HG02981 (cell line): Measurements from ENCODE around the gene ADCY5.

ENCODE experiments used
- ATAC-seq: cut with Tn5 transposase; IDR thresholded peaks from one replicate; pipeline ENCODE4 v1.9.1; 2021; ENCODE audit warnings: mild to moderate bottlenecking, moderate library complexity; ENCODE audit not compliant: unreplicated experiment

The ADCY5 gene

DNA sequence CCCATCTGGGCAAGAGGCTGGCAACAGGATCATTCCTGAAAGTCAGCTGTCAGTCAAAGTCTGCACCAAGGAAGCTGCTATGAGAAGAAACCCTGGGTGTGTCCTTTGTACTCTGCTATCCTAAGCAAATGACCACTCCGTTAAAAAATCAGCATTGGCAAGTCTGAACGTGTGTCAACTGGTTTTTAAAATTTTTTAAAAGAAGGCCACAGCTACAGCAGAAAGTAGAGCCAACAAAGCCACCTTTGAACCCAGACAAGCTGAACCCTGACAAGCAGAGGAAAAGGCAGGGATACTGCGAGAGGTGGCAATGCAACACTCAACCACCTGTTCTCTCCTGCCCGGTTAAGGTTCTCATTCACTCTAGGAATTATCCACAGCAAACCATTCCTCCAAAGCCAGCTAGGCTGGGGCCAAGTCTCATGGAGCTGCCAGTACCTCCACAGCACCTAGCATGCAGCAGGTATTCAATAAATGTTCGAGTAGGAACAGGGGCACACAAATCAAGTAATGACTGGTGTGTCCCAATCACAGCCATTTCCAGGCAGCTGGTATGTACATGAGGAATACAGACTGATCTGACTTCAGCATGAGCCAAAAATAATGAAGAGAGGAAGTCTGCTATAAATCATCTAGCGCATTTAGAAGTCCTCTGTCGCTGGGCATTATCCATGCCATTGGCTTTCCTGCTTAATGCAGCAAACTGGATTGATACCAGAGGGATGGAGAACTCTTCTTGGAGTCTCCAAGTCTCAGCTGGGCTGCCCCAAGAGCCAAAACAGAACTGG is 76.0 kb downstream of the ADCY5 start:
- ATAC-seq = no peak

DNA sequence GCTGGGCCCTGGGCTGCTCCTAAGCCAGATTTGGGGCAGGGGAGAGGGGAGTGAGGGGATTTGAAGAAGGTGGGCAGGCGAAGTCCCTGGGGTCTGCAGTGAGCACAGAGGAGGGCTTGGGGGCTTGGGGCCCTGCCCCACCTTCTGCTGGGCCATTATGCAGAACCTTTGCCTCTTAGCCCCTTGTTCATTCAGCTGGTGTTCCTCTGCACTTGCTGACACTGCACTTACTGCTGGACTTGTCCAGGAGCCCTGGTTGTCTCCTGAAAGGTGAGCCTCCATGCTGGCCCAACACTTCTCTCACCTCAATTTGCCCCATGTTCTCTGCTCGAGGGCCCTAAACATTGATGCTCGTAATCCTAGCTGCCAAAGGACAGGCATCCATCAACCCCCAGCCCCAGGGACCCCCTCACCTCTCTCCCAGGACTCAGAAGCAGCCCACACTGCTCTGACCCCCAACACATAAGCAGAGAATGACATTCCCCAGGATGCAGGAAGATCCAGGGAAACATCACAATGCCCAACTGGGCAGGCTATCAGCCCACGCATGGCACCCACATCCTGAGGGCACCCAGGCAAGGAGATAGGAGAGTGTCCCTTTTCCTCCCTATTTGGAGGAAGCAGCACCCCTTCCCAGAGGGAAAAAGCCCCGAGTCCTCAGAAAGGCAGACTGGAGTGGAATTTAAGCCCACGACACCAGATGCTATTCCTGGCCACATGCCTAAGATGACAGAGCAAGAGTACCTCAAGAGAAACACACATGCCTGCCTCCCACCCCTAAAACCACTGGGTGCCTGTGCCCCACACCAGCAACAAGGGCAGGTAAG is 76.8 kb downstream of the ADCY5 start:
- ATAC-seq = no peak

DNA sequence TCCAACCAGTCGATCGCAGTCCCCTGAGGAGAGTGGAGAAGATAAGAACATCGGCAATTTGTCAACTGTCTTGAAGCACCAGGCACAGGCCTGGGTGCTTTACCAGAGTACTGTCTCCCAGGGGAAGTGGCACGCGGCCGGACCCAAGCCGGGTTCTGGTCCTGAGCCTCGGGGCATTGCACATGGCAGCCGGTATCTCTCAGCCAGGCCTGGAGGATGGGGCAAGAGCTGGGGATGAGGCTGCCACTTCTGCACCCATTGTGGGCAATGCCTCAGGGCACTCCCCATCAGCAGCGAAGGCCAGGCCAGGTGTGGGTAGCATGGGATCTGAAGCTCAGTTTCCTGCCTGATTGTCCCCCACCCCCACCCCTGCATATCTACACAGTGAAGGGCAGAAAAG is 77.5 kb downstream of the ADCY5 start:
- ATAC-seq = no peak

DNA sequence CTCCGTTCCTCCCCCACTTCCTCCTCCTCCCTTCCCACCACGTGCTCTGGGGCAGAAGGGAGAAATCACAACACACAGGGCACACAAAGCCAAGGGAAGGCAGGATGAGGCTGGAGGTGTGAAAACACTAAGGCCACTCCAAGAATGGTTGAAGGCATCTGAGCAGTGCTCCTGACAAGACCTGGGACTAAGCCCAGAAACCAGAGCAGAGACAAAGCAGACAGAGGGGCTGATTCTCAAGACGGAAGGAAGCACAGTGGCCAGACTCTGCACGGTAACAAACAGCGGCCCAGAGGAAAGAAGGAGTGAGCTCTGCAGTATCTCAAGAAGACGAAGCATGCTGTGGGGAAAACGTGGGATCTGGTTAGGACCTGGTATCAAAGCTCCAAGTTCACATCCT is 78.1 kb downstream of the ADCY5 start:
- ATAC-seq = no peak

DNA sequence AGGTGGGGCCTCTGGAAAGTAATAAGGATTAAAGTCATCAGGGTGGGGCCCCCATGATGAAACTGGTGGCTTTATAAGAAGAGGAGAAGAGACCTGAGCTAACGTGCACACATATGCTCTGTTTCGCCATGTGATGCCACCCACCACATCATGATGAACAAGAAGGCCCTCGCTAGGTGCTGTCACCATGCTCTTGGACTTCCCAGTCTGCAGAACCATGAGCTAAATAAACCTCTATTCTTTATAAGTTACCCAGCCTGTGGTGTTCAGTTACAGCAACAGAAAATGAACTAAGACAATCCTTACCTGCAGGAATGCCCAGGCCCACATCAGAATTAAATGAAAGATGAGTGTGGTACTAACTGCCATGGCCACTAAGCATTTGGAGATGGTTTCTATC is 79.8 kb downstream of the ADCY5 start:
- ATAC-seq = no peak

DNA sequence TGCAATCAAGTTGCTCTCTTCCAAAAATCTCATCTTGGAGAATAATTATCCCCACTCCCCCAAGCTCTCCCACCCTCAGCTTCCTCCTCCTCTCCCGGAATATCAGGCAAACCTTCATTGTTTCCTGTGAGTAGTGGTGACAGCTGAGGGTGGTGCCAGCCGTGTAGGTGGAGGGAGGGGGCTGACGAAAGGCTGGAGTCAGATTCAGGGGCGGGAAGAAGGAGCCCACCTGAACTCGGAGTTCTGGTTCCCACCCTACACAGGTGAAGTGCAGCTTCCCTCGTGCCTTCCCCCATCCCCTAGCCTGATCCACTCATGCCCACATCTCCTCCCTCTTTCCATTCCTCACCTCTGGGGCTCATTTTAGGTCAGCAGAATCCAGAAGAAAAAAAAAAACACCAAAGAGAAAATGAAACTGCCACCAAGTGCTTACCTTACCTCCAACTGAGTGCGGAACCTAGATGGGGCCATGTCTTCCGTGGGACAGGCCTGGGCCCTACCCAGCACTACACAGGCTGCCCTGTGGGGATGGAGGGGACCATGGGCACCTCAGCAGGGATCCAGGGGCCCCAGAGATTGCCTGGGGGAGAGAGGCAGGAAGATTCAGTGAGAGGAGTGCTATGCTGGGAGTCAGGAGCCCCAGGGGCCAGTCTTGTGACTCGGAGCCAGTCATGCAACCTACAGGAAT is 81.3 kb downstream of the ADCY5 start:
- no peak for ATAC-seq

DNA sequence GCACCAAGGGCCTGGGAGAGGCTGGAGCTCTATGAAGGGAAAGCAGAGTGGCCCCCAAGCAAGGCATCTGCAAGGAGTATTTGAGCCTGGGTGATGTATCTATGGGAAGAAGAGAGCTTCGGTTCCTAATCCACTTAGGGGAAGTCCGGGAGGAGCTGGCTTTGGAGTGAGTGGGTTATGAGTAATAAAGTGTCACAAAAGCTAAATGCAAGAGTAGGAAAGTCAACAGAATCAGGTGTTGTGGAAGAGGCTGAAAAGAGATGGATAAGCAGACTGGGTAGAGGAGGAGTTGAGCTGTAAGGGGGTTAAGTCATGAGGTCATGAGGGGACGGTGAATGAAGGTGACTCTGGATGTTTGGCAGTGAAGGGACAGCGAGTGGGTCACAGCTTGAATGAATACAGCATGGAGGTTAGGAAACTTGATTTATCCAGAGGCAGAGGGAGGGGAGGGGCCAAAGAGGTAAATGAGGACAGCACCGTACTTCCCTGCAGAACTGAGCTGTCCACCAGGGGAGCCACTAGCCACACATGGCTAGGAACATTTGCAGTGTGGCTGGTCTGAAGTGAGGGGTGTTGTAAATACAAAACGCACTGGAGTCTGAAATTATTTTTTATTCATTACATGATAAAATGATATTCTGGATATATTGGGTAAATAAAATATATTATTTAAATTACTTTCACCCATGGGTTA is 83.3 kb downstream of the ADCY5 start:
- ATAC-seq = no peak

DNA sequence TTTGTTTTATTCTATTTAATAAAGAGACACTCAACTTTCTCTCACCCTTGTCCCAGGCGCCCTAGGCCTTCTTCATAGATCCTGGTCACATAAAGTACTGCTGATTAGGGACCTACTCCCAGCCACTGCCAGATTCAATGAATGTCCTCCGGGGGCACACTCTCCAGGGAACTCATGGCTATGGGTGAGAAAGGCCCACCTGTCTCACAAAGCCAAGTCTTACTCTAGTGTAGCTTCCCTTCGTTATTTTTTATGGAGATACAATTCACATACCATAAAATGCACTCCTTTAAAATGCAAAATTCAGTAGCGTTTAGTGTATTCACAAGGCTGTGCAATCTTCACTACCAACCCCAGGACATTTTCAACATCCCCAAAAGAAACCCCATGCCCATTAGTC is 87.8 kb downstream of the ADCY5 start:
- no peak for ATAC-seq

DNA sequence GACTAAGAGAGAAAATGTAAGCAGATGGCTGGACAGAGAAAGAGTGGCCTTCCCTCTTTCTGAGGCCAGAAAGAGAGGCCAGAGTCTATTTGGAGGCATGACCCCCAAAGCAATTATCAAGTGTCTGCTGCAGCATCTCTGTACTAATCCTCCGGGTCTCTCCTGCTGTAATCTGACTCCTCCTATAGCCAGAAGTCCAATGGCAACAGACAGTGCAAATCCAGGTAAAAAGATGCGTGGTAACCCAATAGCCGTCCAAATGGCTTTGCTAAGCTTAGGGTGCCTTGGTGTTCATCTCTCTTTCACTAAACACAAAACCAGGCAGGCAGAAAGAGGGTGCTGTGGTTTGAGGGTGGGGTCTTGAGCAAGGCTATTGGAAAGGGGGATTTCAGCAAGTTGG is 91.6 kb downstream of the ADCY5 start:
- ATAC-seq = no peak

DNA sequence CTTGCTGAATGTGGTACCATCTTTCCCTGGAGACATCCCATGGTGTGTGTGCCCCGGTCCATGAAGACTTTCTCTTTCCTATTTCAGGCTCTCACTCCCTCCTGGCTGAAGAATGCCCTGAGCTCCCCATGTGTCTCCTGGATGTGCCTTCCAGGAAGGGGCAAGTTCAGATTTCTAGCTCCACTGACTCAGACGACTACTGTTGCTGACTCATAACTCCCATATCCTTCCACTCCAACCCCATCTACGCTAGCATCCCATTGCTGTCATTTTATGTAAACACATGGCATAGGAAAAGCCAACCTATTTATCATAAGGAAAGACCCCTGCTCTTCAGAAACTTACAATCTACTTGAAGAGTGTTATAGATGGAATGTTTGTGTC is 95.0 kb downstream of the ADCY5 start:
- no peak for ATAC-seq

DNA sequence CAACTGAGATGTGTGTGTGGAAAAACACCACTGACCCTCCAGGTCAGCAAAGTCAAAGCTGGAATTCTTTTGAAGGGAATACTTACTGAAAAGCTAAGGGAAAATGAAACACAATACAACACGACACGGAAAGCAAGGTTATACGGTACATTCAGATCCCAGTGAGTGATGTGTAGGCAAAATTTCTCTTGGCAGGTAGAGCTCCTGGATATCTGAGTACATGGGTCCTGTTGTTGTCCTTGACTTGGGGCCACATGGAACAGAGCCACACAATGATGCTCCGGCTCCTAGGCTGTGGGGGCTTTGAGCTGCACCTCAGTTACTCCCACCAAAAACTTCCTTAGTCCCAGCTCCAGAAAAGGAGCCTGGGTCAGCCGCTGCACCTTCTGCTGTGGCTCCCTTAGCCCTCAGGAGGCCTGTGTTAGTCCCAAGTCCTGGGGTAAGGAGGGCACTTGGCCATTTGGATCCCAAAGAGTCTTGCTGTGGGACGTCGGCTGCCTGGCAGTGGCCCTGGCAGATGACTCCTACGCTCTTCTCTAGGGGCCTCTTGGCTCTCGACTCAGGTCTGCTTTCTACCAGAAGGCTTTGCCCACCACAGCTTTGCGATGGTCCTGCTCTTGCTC is 95.6 kb downstream of the ADCY5 start:
- no peak for ATAC-seq

DNA sequence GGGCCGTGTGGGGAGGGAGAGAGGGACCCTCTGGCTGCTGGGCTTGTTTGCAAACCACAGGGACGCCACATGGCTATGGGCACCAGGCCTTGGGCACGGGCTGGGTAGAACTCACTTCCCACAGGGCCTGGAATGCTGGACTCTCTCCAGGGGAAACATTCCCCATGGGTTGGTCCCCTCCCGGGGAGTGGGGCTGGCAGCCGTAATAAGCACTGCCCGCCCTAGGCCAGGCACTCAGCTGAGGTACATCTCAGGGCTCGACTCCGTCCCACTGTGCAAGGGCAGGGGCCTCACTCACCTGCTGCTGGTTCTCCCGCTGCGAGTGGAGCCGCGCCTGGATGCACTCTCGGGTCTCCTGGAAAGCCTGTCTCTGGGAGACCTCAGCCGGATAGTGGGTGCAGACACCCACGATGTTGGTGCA is 96.7 kb downstream of the ADCY5 start:
- ATAC-seq = no peak

DNA sequence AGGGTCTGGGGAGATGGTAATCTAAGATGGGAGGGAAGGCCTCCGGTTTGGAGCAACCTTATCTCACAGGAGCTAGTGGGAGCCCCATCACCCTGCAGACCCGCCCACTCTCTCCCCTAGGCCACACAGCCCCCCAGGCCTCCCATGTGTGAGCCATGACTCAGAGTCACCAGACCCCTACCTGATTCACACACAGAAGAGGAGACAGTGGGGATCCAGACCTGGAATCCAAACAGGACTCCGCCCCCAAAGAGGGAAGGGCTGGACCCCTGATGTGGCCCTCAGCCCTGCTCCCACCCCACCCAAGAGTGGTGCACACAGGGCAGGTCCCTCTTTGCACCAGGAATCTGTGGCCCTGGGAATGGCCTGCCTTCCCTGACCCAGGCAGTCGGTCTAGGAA is 97.4 kb downstream of the ADCY5 start:
- ATAC-seq = no peak

DNA sequence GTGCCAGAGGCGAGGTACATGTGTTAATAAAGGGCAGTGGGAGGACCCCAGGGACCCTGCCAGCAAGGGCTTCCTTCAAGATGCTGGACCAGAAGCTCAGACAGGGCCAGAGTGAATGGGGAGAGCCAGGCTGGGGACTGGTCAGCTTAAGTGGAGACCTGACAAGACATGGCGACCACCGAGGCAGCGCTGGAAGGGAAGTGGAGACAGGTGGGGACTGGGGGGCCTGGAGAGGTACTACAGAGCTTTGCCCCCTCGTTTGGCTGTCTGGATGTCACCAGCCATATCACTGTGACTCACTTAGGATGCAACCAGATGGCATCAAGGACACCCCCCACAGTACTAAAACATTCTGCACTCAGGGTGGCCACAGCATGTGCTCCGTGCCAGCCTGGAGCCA is 97.9 kb downstream of the ADCY5 start:
- no peak for ATAC-seq

DNA sequence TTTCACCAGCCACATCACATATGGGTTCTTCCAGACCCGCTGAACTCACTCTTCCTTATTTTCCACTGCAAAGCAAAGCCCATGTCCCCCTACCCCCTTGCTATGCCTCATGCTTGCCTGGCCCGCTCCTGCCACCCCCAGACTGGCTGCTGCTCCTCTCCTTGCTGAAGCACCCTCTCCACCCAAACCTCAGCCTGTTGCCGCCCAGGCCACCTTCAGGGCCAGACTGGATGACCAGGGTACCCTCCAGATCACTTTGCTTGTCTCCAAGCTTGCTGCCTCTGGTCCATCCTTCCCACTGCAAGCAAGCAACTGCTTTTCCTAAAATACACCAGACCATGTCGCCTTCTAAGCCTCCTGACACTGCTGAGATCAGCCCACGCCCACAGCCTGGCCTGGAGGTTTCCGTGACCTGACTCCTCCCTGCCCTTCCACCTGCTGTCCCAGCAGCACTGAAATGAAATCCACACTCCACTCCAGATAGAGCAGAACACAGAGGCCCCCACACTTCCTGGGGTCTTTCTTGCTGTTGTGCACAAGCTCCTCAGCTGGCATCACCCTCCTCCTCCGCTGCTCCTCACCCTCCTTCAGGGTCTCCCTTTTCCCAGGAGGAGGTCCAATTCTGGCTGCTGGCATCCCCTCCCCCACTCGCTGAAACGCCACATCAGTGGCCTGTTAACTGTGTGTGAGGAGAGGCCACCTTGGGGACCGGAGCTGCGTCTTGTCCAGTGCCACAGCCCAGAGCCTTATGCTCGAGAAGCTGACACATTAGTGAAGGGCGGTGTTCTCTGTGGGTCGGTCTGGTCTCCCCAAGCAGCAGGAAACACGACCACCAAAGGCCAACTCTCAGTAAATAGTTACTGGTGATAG is 99.1 kb downstream of the ADCY5 start:
- ATAC-seq = no peak

DNA sequence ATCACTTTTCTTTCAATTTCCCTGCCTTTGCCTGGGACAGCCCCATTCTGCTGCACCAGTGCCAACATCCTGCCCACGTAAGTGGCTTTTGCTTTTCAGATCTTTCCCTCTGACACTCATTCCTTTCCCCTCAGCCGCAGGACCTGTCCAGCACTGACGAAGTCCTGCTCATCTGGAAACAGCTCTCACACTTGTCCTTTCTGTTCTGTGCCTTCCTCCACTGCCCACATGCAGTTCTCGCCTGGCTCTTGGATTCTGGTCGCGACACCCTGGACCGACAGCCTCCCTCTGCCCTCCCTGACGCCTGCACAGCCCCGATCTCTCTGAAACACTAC is 99.7 kb downstream of the ADCY5 start:
- ATAC-seq = no peak

DNA sequence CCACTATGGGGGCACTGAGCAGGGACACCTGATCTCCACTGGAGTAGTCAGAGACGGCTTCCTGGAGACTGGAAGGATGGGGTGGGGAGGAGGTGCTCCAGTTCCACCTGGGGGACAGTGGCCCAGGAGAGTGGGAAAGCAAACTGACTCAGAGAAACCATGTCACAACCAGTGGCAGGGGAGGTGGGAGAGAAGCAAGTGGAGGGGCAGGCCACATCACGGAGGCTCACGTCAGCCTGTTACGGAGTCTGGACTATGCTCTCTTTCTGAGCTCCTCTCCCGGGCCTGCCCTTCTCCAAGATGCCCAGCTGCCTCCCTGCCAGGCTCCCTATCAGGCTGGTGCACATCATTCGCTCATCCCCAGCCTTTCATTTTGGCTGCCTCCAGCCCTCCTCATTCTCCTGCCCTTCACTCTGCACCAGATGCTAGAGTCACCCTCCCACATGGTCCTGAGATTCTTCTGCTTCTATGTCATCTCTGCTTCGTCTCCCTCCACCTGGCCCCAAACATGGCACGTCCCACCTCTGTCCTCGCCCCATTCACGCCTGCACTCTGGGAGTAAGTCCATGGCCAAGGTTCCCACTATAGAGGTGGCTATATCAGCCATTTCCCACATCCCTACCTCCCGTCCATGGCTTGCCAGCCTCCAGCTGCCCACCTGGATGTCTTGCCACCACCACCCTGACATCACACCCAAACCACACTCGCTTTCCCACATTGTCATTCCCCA is 100.3 kb downstream of the ADCY5 start:
- ATAC-seq = no peak

DNA sequence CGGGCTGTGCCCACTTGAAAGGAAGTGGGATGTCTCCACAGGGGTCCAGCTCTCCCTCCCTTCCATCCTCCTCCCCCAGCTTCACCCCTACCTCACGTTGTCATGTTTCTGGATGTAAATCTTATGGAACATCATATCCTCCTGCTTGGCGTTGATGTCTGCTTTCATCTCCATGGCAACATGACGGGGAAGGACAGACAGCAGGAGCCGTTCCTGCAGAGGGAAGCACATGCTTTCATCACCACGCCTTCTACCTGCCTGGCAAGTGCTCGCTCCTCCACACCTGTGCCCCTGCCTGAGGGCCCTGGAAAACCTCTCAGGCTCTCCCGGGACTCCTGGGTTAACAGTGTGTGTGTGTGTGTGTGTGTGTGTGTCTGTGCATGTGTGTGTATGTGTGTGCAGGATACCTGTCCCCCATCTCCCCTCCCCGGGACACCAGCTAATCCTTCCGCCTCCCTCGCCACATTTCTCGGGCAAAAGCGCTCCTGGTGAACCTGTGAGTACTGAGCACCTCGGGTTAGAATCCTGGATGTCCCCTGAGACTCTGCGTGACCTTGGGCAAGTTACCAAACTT is 101.1 kb downstream of the ADCY5 start:
- ATAC-seq = no peak

DNA sequence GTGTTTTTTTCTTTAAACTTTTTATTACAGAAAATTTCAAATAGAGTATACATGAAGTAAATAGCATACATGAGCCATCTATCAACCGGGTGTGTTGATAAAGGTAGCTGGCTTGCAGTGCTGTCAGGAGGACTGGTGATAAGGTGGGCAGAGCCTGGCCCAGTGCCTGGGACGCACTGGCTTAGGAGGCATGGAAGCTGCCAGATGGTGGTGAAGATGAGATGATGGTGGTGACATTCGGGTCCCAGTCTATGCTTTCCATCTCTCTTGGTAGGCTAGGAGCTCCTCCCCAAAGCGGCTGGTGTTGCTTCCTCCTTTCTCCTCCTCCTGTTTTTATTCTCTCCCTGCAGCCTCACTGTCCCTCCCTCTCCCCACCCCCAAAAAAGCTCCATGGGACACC is 101.7 kb downstream of the ADCY5 start:
- ATAC-seq = no peak
